ENCODE results near the gene MAN2A1.
A peak's percentile ranks its signal among the peaks of the same experiment; 100 is the strongest.
"Not testable (repeated sequence)": the region's sequence is repeated elsewhere in the genome, so short reads cannot be mapped to it uniquely, and the experiment has no call there.

The MAN2A1 gene

DNA sequence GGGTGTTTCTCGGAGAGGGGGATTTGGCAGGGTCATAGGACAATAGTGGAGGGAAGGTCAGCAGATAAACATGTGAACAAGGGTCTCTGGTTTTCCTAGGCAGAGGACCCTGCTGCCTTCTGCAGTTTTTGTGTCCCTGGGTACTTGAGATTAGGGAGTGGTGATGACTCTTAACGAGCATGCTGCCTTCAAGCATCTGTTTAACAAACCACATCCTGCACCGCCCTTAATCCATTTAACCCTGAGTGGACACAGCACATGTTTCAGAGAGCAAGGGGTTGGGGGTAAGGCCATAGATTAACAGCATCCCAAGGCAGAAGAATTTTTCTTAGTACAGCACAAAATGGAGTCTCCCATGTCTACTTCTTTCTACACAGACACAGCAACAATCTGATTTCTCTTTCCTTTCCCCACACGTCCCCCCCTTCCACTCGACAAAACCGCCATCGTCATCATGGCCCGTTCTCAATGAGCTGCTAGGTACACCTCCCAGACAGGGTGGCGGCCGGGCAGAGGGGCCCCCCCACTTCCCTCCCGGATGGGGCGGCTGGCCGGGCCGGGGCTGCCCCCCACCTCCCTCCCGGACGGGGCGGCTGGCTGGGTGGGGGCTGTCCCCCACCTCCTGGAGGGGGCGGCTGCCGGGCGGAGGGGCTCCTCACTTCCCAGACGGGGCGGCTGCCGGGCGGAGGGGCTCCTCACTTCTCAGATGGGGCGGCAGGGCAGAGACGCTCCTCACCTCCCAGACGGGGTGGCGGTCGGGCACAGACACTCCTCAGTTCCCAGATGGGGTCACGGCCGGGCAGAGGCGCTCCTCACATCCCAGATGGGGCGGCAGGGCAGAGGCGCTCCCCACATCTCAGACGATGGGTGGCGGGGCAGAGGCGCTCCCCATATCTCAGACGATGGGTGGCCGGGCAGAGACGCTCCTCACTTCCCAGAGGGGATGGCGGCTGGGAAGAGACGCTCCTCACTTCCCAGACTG is 142.8 kb downstream of the MAN2A1 start:
- DNase-seq, result not testable (repeated sequence)

GRCh38 chr5:109833946-109834345 is 144.2 kb downstream of the MAN2A1 start:
- no peak for DNase-seq

DNA sequence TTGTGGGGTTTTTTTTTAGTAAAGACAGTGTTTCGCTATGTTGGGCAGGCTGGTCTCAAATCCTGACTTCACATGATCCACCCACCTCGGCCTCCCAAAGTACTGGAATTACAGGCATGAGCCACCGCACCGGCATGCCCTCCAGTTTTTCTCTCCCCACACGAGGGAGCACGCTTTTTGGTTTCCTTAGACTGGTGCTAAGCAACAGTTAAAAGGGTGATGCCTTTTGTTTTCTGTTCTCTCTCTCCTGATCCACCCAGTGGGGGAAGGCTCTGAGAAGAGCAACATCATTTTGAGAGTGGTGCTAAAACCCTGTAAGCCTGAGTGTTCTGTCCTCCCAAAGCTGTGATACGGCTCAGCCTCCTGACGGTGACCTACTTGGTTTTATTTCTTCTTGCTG is 146.6 kb downstream of the MAN2A1 start:
- DNase-seq, result no peak

DNA sequence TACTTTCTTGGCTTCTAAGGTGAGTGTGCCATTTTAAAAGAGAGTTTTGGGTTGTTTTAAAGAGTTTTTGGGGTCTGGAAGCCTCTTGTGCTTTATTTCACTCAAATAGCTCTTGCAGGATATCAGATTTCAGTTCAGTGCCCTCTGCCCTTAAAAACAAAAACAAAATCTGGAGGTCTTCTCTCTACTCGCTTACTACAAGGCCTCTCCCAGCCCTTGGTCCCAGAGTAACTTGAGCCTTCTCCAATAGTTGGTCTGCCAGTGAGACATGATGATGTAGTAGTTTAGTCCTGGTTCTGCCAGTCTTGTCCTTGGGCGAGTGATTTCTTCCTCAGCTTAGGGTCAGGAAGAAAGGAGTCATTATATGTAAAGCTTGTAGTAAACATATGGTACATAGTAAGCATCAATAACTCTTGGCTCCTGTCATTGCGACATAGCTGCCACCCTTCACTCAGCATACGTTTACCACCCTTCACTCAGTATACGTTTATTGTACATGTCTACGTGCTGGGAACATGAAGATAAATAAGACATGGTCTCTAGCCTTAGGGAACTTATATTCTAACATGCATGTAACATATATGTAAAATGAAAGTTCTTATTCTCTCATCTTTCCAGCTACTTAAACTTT is 147.6 kb downstream of the MAN2A1 start:
- no peak for DNase-seq

GRCh38 chr5:109838157-109838556 is 148.4 kb downstream of the MAN2A1 start:
- no peak for DNase-seq

DNA sequence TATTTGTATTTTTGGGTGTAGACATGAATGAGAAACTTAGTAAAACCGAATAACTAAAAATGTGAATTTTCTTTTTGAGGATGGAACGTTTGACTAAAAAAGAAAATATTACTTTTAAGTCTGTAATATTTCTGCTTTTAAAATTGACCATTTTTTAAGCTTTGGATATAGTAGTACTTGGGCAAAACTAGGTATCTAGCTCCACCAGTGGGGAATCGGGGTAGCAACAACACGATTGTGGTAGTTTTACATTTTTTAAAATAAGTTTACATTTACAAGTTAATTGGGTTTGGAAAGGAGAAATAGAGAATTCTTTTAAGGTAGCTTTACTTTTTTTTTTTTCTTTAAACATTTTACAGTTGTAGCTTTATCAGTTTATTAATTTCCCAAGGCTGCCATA is 154.4 kb downstream of the MAN2A1 start:
- DNase-seq, result peak; percentile 14

DNA sequence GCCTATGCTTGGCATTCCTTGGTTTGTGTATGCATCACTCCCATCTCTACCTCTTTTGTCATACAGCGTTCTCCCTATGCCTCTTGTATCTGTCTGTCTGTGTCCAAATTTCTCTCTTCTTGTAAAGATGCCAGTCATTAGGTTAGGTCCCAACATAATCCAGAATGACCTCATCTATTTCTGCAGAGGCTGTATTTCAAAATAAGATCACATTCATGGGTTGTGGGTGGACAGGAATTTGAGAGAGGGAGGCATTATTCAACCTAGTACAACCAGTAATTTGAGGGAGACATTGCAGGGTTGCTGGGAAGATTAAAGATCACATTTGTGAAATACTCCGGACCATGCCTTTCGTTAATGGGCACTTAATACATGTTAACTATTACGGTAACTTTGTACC is 155.0 kb downstream of the MAN2A1 start:
- no peak for DNase-seq

DNA sequence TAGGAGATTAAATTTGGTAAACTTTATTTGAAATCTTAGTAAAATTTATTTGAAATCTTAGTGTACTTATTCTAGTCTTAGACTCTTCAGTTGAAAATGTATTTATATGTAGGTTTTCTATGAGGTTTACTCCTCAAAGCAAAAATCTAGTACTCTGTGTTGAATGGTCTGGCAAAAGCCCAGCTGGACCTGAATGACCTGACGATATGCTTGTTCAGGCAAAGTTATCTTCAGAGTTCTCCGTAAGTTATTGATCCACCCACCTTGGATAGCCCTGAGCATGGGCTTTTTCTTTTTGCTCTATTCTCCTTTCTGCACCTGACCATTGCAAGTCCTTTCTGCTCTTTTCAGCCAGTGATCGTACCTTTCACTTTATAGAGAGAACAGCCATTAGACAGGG is 158.4 kb downstream of the MAN2A1 start:
- DNase-seq, result no peak

DNA sequence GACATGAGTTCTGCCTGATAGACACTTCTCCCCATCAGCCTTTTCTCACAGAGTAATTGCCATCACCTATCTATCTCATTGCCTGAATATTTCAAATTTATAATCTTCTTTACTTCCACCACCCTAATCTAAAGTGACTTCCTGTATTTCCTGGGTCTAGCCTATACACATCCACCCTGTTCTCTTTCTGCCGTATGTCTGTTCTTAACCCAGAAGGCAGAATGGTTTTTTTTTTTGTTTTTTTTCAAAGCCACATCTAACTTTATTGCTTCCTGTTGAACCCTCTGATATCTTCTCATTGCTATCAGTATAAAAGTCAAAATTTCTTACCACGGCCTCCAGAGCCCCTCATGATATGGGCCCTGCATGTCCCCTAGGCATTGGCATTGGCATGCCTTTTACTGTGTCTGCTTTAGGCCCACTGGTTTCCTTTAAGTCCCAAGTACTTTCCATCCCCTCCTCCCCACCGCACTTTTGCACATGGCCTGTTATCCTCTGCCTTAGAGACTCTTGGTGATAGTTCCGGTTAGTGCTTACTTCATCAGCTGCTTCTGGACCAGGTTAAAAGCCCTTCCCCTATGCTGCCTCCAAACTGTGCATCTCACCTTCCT is 159.9 kb downstream of the MAN2A1 start:
- no peak for DNase-seq

- peak; percentile 12 for DNase-seq
Measured at GRCh38 chr5:109852371-109853155, 162.8 kb downstream of the MAN2A1 start.

- peak; percentile 10 for DNase-seq
Measured at GRCh38 chr5:109853377-109853776, 163.7 kb downstream of the MAN2A1 start.

DNA sequence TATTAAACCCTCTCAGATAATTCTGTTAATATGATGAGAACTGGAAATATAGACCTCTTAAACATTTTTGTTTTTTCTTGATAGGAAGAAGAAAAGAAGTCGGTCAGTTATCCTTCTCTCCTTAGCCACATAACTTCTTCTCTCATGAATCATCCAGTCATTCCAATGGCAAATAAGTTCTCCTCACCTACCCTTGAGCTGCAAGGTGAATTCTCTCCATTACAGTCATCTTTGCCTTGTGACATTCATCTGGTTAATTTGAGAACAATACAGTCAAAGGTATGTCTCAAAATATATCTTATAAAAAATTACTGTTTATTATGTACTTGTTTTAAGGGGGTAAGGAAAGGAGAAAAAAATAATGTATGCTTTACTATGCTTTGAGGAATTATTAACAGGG is 165.3 kb downstream of the MAN2A1 start:
- peak; percentile 5 for DNase-seq

- no peak for DNase-seq
Measured at GRCh38 chr5:109857405-109858031, 167.8 kb downstream of the MAN2A1 start.

DNA sequence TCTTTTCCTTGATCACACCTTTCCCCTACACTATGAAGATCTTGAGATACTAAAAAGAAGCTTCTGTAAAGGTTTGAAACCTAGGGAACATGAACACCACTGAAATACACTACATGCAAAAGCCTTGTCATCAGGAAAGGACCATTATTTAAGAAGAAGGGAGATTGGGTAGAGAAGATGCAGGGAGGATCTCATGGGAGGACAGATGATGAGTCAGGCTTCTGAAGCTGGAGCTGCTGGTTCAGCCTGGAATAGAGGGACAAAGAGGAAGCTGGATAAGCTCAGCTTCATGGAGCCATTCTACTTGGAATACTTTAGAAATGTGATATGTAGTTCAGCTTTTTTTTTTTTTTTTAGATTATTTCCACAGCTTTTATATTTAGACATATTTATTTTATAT is 169.8 kb downstream of the MAN2A1 start:
- DNase-seq, result no peak

GRCh38 chr5:109862301-109862700 is 172.6 kb downstream of the MAN2A1 start:
- no peak for DNase-seq

GRCh38 chr5:109863752-109864151 is 174.0 kb downstream of the MAN2A1 start:
- no peak for DNase-seq

GRCh38 chr5:109865637-109866036 is 175.9 kb downstream of the MAN2A1 start:
- DNase-seq, result peak; percentile 62

- peak; percentile 62 for DNase-seq
Measured at GRCh38 chr5:109866051-109866450, 176.3 kb downstream of the MAN2A1 start.

- peak; percentile 5 for DNase-seq
Measured at GRCh38 chr5:109868737-109869136, 179.0 kb downstream of the MAN2A1 start.

DNA sequence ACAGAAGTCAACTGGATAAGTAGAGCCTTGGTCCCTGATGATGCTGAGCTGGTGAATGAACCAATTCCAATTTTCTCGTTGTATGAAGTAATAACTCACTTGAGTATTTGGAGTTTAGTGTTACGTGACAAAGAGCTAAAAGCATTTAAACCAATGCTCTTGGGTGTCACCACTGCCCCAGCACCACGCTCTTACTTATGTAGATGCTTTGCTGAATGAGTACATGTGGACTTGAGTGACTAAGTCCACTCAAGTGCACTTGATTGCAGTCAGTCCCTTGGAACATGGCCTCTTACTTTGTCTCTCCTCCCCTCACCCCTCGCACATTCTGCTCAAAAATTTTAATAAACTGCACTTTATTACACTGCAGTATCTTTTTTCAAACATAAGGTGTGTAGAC is 184.0 kb downstream of the MAN2A1 start:
- no peak for DNase-seq

DNA sequence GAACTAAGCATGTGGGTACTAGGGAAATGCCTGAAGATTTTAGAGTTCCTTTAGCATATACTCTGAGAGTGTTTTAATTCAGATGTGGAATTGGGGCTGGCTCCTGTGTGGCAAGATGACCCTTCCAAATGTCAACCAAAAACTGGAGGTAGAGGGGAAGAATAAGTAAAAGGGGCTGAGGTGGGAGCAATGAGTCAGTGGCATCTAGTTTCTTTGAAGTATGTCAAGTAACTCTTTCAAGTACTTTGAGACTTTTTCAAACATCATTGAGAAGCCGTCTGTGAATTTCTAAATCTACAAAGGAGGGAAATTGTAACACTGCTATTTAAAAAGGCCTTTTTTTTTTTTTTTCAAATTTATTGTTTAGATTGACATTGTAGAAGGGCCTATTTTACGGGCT is 184.4 kb downstream of the MAN2A1 start:
- no peak for DNase-seq

- no peak for DNase-seq
Measured at GRCh38 chr5:109876030-109876725, 186.5 kb downstream of the MAN2A1 start.

Data from kidney glomerular epithelial cell (primary cell).